A549 (cell line): ENCODE data around the gene CUZD1. TPM values are rescaled to one million over a fixed set of nuclear protein-coding genes. Genes with fewer than 3 reads are reported as not detected.

Experiments used
- ATAC-seq, 2 experiments: fragments of 200-7000 bp in 1 of 2; fragments of >200 bp in 1 of 2; cut with Nextera tagmentation in 1 of 2; cut with Tn5 transposase in 1 of 2; 3 replicates each; pipeline versions ENCODE4 v1.8.0 to v1.9.1; 2018 to 2020; ENCODE audit warnings: mild to moderate bottlenecking in 1 of 2, moderate library complexity in 1 of 2
- CTCF ChIA-PET: fragments of 300-600 bp; sonication (Branson Sonifier 250); formaldehyde crosslinking; extraction: SDS; loops from one replicate; lab custom pipeline; 2021; ENCODE audit warnings: antibody characterized with exemption, inconsistent platforms; lab: Yijun Ruan, JAX
- POLR2A ChIA-PET: fragments of 350-600 bp; formaldehyde crosslinking; extraction: SDS; loops from one replicate; lab custom pipeline; 2021; ENCODE audit warnings: antibody characterized with exemption, inconsistent platforms; lab: Yijun Ruan, JAX
- DNase-seq, 2 experiments: peaks; one replicate each; pipeline versions ENCODE4 v3.0.0 to v3.0.0-alpha.2; 2011 to 2016; ENCODE audit warnings: low read depth in 1 of 2, low spot score in 1 of 2
- FAIRE-seq: peaks from 2 replicates; lab custom pipeline; 2011; peaks lifted over from hg19 to GRCh38; lab: Jason Lieb, UNC
- H3K27ac ChIP-seq, 2 experiments: fragments of >200 bp; sonication (Bioruptor Twin); formaldehyde crosslinking; 3 replicates each; pipeline ENCODE4 v1.5.1; 2016 to 2017
- H3K4me1 ChIP-seq: fragments of >200 bp; sonication (Bioruptor Twin); formaldehyde crosslinking; 3 replicates; pipeline ENCODE4 v1.6.1; 2016
- H3K4me2 ChIP-seq: fragments of >200 bp; sonication (Bioruptor Twin); formaldehyde crosslinking; 3 replicates; pipeline ENCODE4 v1.6.1; 2016
- H3K4me3 ChIP-seq: fragments of >200 bp; sonication (Bioruptor Twin); formaldehyde crosslinking; 3 replicates; pipeline ENCODE4 v1.5.1; 2016
- H3K9me3 ChIP-seq: fragments of >200 bp; sonication (Bioruptor Twin); formaldehyde crosslinking; 3 replicates; pipeline ENCODE4 v1.6.1; 2016
- ATOH8 ChIP-seq: fragments of 250-450 bp; sonication (Bioruptor Pico); IDR thresholded peaks from 2 replicates; pipeline ENCODE4 v1.5.0; 2020; ENCODE audit warnings: low read depth, mild to moderate bottlenecking, moderate library complexity
- BHLHE40 ChIP-seq: IDR thresholded peaks from 2 replicates; pipeline ENCODE4 v1.6.1; 2012; ENCODE audit warnings: low read depth, low read length, inconsistent platforms
- CEBPB ChIP-seq, 2 experiments: fragments of >200 bp in 1 of 2; sonication (Bioruptor Twin) in 1 of 2; formaldehyde crosslinking in 1 of 2; IDR thresholded peaks; 2 replicates each; pipeline ENCODE4 v1.6.1; 2012 to 2016
- CTCF ChIP-seq: fragments of >200 bp; sonication (Bioruptor Twin); formaldehyde crosslinking; IDR thresholded peaks from 3 replicates; pipeline ENCODE4 v1.5.1; 2016
- EHF ChIP-seq: fragments of 250-450 bp; sonication (Bioruptor Pico); IDR thresholded peaks from 2 replicates; pipeline ENCODE4 v1.5.0; 2020; ENCODE audit warnings: mild to moderate bottlenecking
- EHMT2 ChIP-seq: fragments of 200-600 bp; sonication (generic); IDR thresholded peaks from 2 replicates; pipeline ENCODE4 v1.6.1; 2016; ENCODE audit warnings: antibody characterized with exemption, low read depth, mild to moderate bottlenecking, moderate library complexity
- FOSL2 ChIP-seq, 2 experiments: fragments of 450-650 bp in 1 of 2; fragments of >200 bp in 1 of 2; sonication (Bioruptor Twin) in 1 of 2; formaldehyde crosslinking; IDR thresholded peaks; 2 replicates each; pipeline versions ENCODE4 v1.5.0 to v1.6.1; 2016 to 2020; ENCODE audit warnings: mild to moderate bottlenecking in 1 of 2, moderate library complexity in 1 of 2
- HOXB13 ChIP-seq: fragments of 250-450 bp; sonication (Bioruptor Pico); IDR thresholded peaks from 2 replicates; pipeline ENCODE4 v1.5.0; 2020; ENCODE audit warnings: low read depth, mild to moderate bottlenecking, moderate library complexity
- HOXB5 ChIP-seq: fragments of 250-450 bp; sonication (Bioruptor Pico); IDR thresholded peaks from 2 replicates; pipeline ENCODE4 v1.5.0; 2020; ENCODE audit warnings: mild to moderate bottlenecking, moderate library complexity
- JUN ChIP-seq, 2 experiments: fragments of >200 bp; sonication (Bioruptor Twin); formaldehyde crosslinking; IDR thresholded peaks; 2 replicates in 1 of 2; 3 replicates in 1 of 2; pipeline ENCODE4 v1.6.1; 2016 to 2017
- JUNB ChIP-seq: fragments of >200 bp; sonication (Bioruptor Twin); formaldehyde crosslinking; IDR thresholded peaks from 2 replicates; pipeline ENCODE4 v1.6.1; 2016
- KDM5A ChIP-seq: fragments of 200-600 bp; sonication (generic); IDR thresholded peaks from 2 replicates; pipeline ENCODE4 v1.6.1; 2016; ENCODE audit warnings: antibody characterized with exemption, mild to moderate bottlenecking
- MYC ChIP-seq: IDR thresholded peaks from 2 replicates; pipeline ENCODE4 v1.6.1; 2012; ENCODE audit warnings: mild to moderate bottlenecking, inconsistent platforms, low read length, improper control_type of control experiment, borderline replicate concordance
- NFE2L2 ChIP-seq: fragments of 150-350 bp; conservative IDR thresholded peaks from 2 replicates; pipeline ENCODE4 v1.6.1; 2014; ENCODE audit warnings: low read length
- NPAS2 ChIP-seq: fragments of 250-450 bp; sonication (Bioruptor Pico); IDR thresholded peaks from 2 replicates; pipeline ENCODE4 v1.8.0; 2022; ENCODE audit warnings: mild to moderate bottlenecking, moderate library complexity, borderline replicate concordance
- PBX3 ChIP-seq: IDR thresholded peaks from 2 replicates; pipeline ENCODE4 v1.6.1; 2012
- PHF8 ChIP-seq: fragments of 200-600 bp; sonication (generic); IDR thresholded peaks from 2 replicates; pipeline ENCODE4 v1.6.1; 2016; ENCODE audit warnings: low read depth, mild to moderate bottlenecking, antibody characterized with exemption, moderate library complexity, borderline replicate concordance
- POLR2A ChIP-seq: IDR thresholded peaks from 2 replicates; pipeline ENCODE4 v1.6.1; 2012; ENCODE audit warnings: mild to moderate bottlenecking, low read length
- RARB ChIP-seq: fragments of 250-450 bp; sonication (Bioruptor Pico); IDR thresholded peaks from 2 replicates; pipeline ENCODE4 v1.8.0; 2021; ENCODE audit warnings: mild to moderate bottlenecking, moderate library complexity
- RCOR1 ChIP-seq: fragments of 150-350 bp; IDR thresholded peaks from 2 replicates; pipeline ENCODE4 v1.6.1; 2014; ENCODE audit warnings: antibody characterized with exemption, low read length, low read depth
- REST ChIP-seq: fragments of 200-600 bp; sonication (generic); IDR thresholded peaks from 2 replicates; pipeline ENCODE4 v1.6.1; 2016; ENCODE audit warnings: antibody characterized with exemption, mild to moderate bottlenecking, moderate library complexity
- SMC3 ChIP-seq: fragments of >200 bp; sonication (Bioruptor Twin); formaldehyde crosslinking; IDR thresholded peaks from 3 replicates; pipeline ENCODE4 v1.6.1; 2018; ENCODE audit warnings: inconsistent platforms
- ZFP36 ChIP-seq: fragments of 450-650 bp; IDR thresholded peaks from 2 replicates; pipeline ENCODE4 v1.6.1; 2014; ENCODE audit warnings: borderline replicate concordance; ENCODE audit not compliant: partially characterized antibody
- ZNF302 ChIP-seq: fragments of 250-450 bp; sonication (Bioruptor Pico); IDR thresholded peaks from 2 replicates; pipeline ENCODE4 v1.9.0; 2021; ENCODE audit warnings: inconsistent platforms, mild to moderate bottlenecking, moderate library complexity
- ZSCAN20 ChIP-seq: fragments of 250-450 bp; sonication (Bioruptor Pico); IDR thresholded peaks from 2 replicates; pipeline ENCODE4 v1.8.0; 2022; ENCODE audit warnings: mild to moderate bottlenecking, moderate library complexity
- WGBS: methylation state at CpG from one replicate; pipeline ENCODE4 v1.1.6; 2017; ENCODE audit errors: missing lambda C conversion rate; 5-methylcytosine and 5-hydroxymethylcytosine counted together
- polyA minus RNA-seq: library from RNA; depleted of rRNA, polyadenylated mRNA; stranded (reverse); fragments of >200 nt; gene quantifications from 2 replicates; pipeline ENCODE4 v1.2.3, GENCODE V29; 2011; rRNA and poly(A)+ RNA removed
- polyA plus RNA-seq, 4 experiments: library from polyadenylated mRNA; depleted of rRNA in 3 of 4; stranded (reverse); fragments of >200 nt; fragmentation: RNase III in 1 of 4; extraction: RNeasy Plus Mini Kit Qiagen cat#74134 plus additional on column Dnase treatment in 1 of 4; gene quantifications; 2 replicates in 3 of 4; 3 replicates in 1 of 4; pipeline ENCODE4 v1.2.3, GENCODE V29; 2011 to 2017

Gene CUZD1
- polyA plus RNA-seq (2011; rRNA removed): 2.8 and 3.4 TPM in 2 replicates
- polyA plus RNA-seq (2012; cell fraction: cytosol; rRNA removed): 0.89 and 1.0 TPM in 2 replicates
- 2.4 and 4.4 TPM in 2 replicates for polyA plus RNA-seq (2012; cell fraction: nucleus; rRNA removed)
- polyA plus RNA-seq (2017; fragmentation: RNase III; extraction: RNeasy Plus Mini Kit Qiagen cat#74134 plus additional on column Dnase treatment): 1.4 to 1.6 TPM (median 1.5 TPM) in 3 replicates
- polyA minus RNA-seq: 1.1 and 1.4 TPM in 2 replicates

- Histone ChIP-seq H3K4me2 (no peak within 1 kb of the TSS), H3K9me3 (peaks cover 13% of the 10 kb centered on the region), H3K4me3 (no peak within 1 kb of the TSS), H3K27ac (no peak within 1 kb of the TSS), H3K4me1 (peaks cover 15% of the 10 kb centered on the region)
- FAIRE-seq (no peak), DNase-seq (no peak), ATAC-seq (no peak)
- 95% methylated on average over 5 of the region's 5 CpGs for WGBS
- TF ChIP-seq EHF (CRISPR knock-in tag): no peak
- TF ChIP-seq REST: no peak
- TF ChIP-seq BHLHE40: no peak
- TF ChIP-seq ZFP36: no peak
- no peak for TF ChIP-seq MYC
- TF ChIP-seq JUN (IDR thresholded peaks at IDR 0.05): no peak
- no peak for TF ChIP-seq KDM5A
- no peak for TF ChIP-seq CTCF
- no peak for TF ChIP-seq FOSL2 (IDR thresholded peaks at IDR 0.05)
- no peak for TF ChIP-seq FOSL2 (CRISPR knock-in tag; IDR thresholded peaks at IDR 0.05)
- no peak for TF ChIP-seq NPAS2 (CRISPR knock-in tag)
- no peak for TF ChIP-seq RCOR1
- no peak for TF ChIP-seq EHMT2
- TF ChIP-seq ZSCAN20 (CRISPR knock-in tag): no peak
- TF ChIP-seq JUNB: no peak
- no peak for TF ChIP-seq PHF8
- no peak for TF ChIP-seq HOXB5
- no peak for TF ChIP-seq SMC3
- no peak for TF ChIP-seq NFE2L2
- TF ChIP-seq RARB (CRISPR knock-in tag): no peak
- ChIA-PET POLR2A (interaction anchor here (0.5 kb wide), 1 partner anchor 1568 kb away, joined by 3 read pairs; no protein-coding TSS in a partner anchor), CTCF (no interaction called here)
These were observed at the start of gene CUZD1 for GRCh38 chr10:122845783-122846332. Gene CUZD1 (minus strand): TSS chr10:122845857. CDS start chr10:122845843, 14 bp downstream.

GRCh38 chr10:122894261-122894944 is 48.7 kb upstream of the CUZD1 start:
- WGBS: 88% methylated on average over 5 of the region's 5 CpGs
- H3K27ac ChIP-seq: no peak overlapping the region
- H3K4me1 ChIP-seq: no peaks in the 10 kb centered on the region
- DNase-seq (no peak), FAIRE-seq (no peak), ATAC-seq (no peak)
- H3K4me2 ChIP-seq: no peak overlapping the region
- no peak overlapping the region for H3K4me3 ChIP-seq
- POLR2A ChIA-PET: interaction anchor here (0.6 kb wide), 1 partner anchor 14 kb away, joined by 3 read pairs; no protein-coding TSS in a partner anchor
- CTCF ChIA-PET: no interaction called here
- H3K9me3 ChIP-seq: no peaks in the 10 kb centered on the region
- TF ChIP-seq CEBPB (IDR thresholded peaks at IDR 0.05) (no peak), POLR2A (no peak), HOXB13 (no peak), PBX3 (no peak), ZNF302 (CRISPR knock-in tag) (no peak), ATOH8 (no peak), REST (no peak), EHF (CRISPR knock-in tag) (no peak)
